BLaER1 (cell line): ENCODE results near the gene BRD2.

Experiments
- H3K27ac ChIP-seq: shearing (Covaris generic); formaldehyde crosslinking; 2 replicates; pipeline ENCODE4 v1.8.1; 2022
- H3K27me3 ChIP-seq: shearing (Covaris generic); formaldehyde crosslinking; 2 replicates; pipeline ENCODE4 v1.8.1; 2022
- H3K36me3 ChIP-seq: shearing (Covaris generic); formaldehyde crosslinking; 2 replicates; pipeline ENCODE4 v1.8.1; 2022
- H3K4me1 ChIP-seq: shearing (Covaris generic); formaldehyde crosslinking; 2 replicates; pipeline ENCODE4 v1.8.1; 2022
- H3K4me2 ChIP-seq: shearing (Covaris generic); formaldehyde crosslinking; 2 replicates; pipeline ENCODE4 v1.8.1; 2022
- H3K4me3 ChIP-seq: shearing (Covaris generic); formaldehyde crosslinking; 2 replicates; pipeline ENCODE4 v1.8.1; 2022
- H3K9ac ChIP-seq: shearing (Covaris generic); formaldehyde crosslinking; 2 replicates; pipeline ENCODE4 v1.8.1; 2022
- H3K9me3 ChIP-seq: shearing (Covaris generic); formaldehyde crosslinking; 2 replicates; pipeline ENCODE4 v1.8.1; 2022
- H4K20me1 ChIP-seq: shearing (Covaris generic); formaldehyde crosslinking; 2 replicates; pipeline ENCODE4 v1.8.1; 2022
- Cebpa-rat ChIP-seq: shearing (Covaris generic); IDR thresholded peaks from 2 replicates; pipeline ENCODE4 v1.8.1; 2022

Gene BRD2

DNA sequence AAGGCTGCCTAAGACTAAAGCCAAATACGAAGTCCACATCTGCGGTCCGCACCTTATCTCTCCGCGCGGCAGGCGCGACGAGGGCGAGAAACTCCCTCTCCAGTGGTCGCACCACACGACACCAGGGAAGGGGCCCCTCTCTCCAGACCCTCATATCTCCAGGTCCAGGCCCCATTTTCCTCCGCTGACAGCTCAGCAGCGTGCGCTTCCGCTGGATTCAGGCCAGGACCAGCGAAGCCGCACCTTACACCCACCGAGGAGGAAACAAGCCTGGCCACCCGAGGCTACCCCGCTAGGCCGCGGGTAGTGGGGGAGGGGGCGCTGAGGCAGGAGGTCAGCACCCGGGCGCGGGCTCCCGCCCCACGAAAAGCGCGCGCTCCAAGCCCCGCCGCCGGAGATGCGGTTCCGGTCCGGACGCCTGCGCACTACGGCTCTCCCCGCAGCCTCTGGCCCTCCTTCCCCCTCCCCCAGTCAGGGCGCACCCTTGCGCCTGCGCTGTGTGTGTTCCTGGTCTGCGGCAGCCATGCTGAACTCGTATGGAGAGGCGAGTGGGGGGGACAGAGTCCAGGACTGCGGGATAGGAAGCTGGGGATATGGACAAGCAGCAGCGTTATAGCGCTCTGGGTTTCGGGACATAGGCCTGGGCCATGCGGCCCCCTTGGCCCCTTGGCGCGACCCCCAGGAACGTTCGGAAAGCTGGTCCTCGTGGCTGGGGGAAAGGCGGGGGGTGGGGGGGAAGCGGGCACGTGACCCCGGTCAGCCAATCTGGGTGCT lies at the start of gene BRD2:
BRD2 (plus strand) TSS at position 502 of the 774 bp plus-strand sequence. CDS start 4,305 bp downstream, outside the sequence.
- Histone ChIP-seq H3K4me3 (peak within 1 kb of the TSS; percentile 87), H3K27ac (peak within 1 kb of the TSS; percentile 100), H3K36me3 (peaks cover 11% of the 10 kb centered on the region), H3K4me1 (peaks cover 28% of the 10 kb centered on the region), H3K4me2 (peak within 1 kb of the TSS; percentile 87), H3K9me3 (no peaks in the 10 kb centered on the region; the same call in 1 of the 2 replicates), H3K27me3 (no peaks in the 10 kb centered on the region), H3K9ac (peak within 1 kb of the TSS; percentile 99), H4K20me1 (peaks cover 12% of the 10 kb centered on the region)
- no peak for TF ChIP-seq Cebpa-rat

DNA sequence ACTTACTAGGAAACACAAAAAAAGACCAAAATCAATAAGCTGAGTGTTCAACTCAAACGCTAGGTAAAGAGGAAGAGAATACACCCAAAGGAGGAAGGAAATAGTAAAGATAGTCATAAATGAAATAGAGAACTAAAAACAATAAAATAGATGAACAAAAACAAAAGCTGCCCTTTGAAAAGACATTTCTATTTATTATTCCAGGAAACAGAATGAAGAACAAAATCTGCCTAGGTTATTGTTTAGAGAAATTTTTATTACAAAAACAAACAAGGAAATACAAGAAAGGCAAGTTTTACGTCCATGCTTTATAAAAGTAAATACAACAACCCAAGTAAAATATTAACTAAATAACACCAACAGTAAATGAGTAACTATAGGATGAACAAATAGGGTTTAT lies 47.7 kb upstream of the BRD2 start:
- no peaks in the 10 kb centered on the region for H4K20me1 ChIP-seq
- peaks cover 10% of the 10 kb centered on the region for H3K4me1 ChIP-seq
- H3K9me3 ChIP-seq = no peaks in the 10 kb centered on the region
- no peaks in the 10 kb centered on the region for H3K36me3 ChIP-seq
- no peak for TF ChIP-seq Cebpa-rat
- no peak overlapping the region for H3K9ac ChIP-seq
- H3K4me2 ChIP-seq = no peak overlapping the region
- no peak overlapping the region for H3K27ac ChIP-seq
- H3K27me3 ChIP-seq = no peaks in the 10 kb centered on the region
- no peak overlapping the region for H3K4me3 ChIP-seq

- H3K9ac ChIP-seq = no peak overlapping the region
- no peak overlapping the region for H3K27ac ChIP-seq
- no peaks in the 10 kb centered on the region for H3K9me3 ChIP-seq
- H3K36me3 ChIP-seq = no peaks in the 10 kb centered on the region
- TF ChIP-seq Cebpa-rat = no peak
- no peaks in the 10 kb centered on the region for H3K27me3 ChIP-seq
- H3K4me3 ChIP-seq = no peak overlapping the region
- peak overlapping the region; percentile 42; the same call in 1 of the 2 replicates for H3K4me2 ChIP-seq
- no peaks in the 10 kb centered on the region for H4K20me1 ChIP-seq
- H3K4me1 ChIP-seq = peaks cover 10% of the 10 kb centered on the region
Measured at GRCh38 chr6:32922083-32922482, 46.3 kb upstream of the BRD2 start.

DNA sequence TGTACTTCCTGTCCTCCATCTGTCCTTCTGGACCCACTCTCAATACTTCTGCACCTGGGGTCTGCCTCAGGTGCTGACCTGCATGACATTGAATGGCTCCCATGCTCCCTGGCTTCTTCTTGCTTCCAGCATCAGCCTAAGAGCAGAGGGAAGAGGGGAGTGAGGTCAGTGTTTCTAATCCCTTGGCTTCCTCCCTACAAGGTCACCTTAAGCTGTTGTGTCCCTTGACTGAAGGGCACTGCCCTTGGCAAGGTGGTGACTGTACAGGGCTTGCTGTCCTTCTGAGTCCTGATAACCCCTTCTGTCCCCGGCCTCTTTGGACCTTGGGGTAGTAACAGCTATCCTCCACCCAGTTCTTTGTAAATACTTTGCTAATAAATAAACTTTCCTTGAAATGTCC lies 37.2 kb upstream of the BRD2 start:
- H3K36me3 ChIP-seq = peaks cover 18% of the 10 kb centered on the region
- H4K20me1 ChIP-seq = no peaks in the 10 kb centered on the region
- H3K4me2 ChIP-seq = peak overlapping the region; percentile 61
- H3K27ac ChIP-seq = no peak overlapping the region
- TF ChIP-seq Cebpa-rat = no peak
- H3K27me3 ChIP-seq = no peaks in the 10 kb centered on the region
- no peak overlapping the region for H3K9ac ChIP-seq
- H3K9me3 ChIP-seq = no peaks in the 10 kb centered on the region
- H3K4me3 ChIP-seq = no peak overlapping the region
- H3K4me1 ChIP-seq = peaks cover 25% of the 10 kb centered on the region

DNA sequence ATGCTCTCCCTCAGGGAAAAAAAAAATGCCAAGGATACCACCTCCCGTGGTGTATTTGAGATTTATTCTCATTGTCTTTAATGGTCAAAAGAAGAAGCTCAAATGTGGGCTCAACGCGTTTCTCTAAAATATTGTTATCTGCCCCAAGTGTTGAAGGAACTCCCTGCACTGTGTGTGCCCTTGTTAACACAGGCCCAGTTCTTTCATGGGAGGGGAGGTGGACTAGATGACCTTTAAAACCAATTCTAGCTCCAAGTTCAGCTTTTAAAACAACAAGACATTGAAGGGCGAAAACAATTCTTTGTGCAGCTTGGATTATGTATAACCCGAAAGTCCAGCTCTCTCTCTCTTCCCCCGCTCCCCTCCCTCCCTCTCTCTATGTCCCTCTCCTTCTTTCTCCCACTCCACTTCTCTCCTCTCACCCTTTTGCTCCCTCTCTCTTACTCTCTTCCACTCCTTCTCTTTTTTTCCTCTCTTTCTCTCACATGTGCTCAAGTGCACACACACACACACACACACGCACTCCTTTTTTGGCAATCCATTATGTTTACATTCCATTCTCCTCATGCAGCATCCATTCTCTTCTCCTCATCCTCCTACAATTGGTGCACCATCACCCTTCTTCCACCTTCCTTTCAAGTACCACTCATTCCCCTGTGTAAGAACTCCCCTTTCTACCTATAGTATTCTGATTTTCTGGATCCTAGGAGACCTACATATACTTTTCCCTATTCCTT lies 36.1 kb upstream of the BRD2 start:
- H3K4me3 ChIP-seq = no peak overlapping the region
- H3K9me3 ChIP-seq = no peaks in the 10 kb centered on the region
- H4K20me1 ChIP-seq = no peaks in the 10 kb centered on the region
- H3K9ac ChIP-seq = no peak overlapping the region
- H3K4me2 ChIP-seq = peak overlapping the region; percentile 61; the same call in 1 of the 2 replicates
- peaks cover 29% of the 10 kb centered on the region for H3K36me3 ChIP-seq
- no peaks in the 10 kb centered on the region for H3K27me3 ChIP-seq
- TF ChIP-seq Cebpa-rat = no peak
- no peak overlapping the region for H3K27ac ChIP-seq
- H3K4me1 ChIP-seq = peaks cover 30% of the 10 kb centered on the region

GRCh38 chr6:32933661-32934085 lies 34.7 kb upstream of the BRD2 start:
- no peak overlapping the region for H3K27ac ChIP-seq
- no peak for TF ChIP-seq Cebpa-rat
- no peak overlapping the region for H3K9ac ChIP-seq
- no peak overlapping the region for H3K4me2 ChIP-seq
- H4K20me1 ChIP-seq = no peaks in the 10 kb centered on the region
- no peaks in the 10 kb centered on the region for H3K27me3 ChIP-seq
- H3K4me1 ChIP-seq = peaks cover 21% of the 10 kb centered on the region
- H3K9me3 ChIP-seq = no peaks in the 10 kb centered on the region
- no peak overlapping the region for H3K4me3 ChIP-seq
- H3K36me3 ChIP-seq = peaks cover 41% of the 10 kb centered on the region

GRCh38 chr6:32935551-32936238 lies 32.7 kb upstream of the BRD2 start:
- Histone ChIP-seq H3K9me3 (no peaks in the 10 kb centered on the region), H3K4me2 (no peak overlapping the region), H3K9ac (no peak overlapping the region), H3K27ac (no peak overlapping the region), H3K4me3 (no peak overlapping the region), H3K4me1 (peaks cover 40% of the 10 kb centered on the region), H3K27me3 (no peaks in the 10 kb centered on the region), H4K20me1 (no peaks in the 10 kb centered on the region), H3K36me3 (peaks cover 42% of the 10 kb centered on the region)
- TF ChIP-seq Cebpa-rat = no peak

DNA sequence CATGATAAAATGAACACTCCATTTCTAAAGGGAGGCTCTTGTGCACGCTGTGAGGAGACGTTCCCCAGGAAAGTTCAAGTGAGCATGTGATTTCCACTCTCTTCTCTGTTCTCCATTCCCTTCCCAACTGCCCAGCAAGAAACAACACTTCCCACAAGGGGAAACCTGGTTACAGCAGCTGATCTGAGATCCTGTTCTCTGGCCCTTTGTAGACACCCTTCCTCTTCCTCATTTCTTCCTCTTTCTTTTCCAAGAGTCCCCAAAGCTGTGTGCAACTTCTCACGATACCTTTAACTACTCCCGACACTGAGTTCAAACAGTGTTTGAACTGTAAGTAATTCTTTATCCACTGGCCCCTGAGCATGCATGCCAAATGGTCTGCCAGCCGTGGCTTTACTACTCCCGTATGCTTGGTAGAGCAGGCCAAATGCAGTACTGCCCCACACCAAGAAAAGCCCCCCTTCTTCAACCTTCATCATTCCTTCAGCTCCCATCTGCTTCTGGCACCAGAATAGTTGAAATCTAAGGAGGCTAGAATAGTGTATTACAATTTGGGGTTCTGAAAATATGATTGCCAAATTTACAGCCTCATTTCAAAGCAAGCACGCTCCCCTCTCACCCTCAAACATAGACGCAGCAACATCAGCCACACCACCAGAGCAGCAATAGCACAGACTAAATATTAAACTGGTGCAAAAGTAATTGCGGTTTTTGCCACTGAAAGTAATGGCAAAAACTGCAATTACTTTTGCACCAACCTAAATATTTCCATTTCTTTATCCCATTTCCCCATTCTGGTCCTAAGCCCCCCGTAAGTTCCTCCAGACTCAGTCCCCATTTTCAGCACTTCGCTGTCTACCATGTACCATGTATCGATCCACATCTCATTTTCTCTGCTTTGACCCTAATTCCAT lies 31.9 kb upstream of the BRD2 start:
- H3K4me3 ChIP-seq = no peak overlapping the region

GRCh38 chr6:32937230-32937633 lies 31.2 kb upstream of the BRD2 start:
- no peak overlapping the region for H3K4me3 ChIP-seq
- no peak overlapping the region for H3K27ac ChIP-seq
- peaks cover 42% of the 10 kb centered on the region for H3K36me3 ChIP-seq

More for the DNA sequence above, 31.9 kb upstream of the BRD2 start:
- Histone ChIP-seq H4K20me1 (no peaks in the 10 kb centered on the region), H3K4me2 (no peak overlapping the region), H3K27me3 (no peaks in the 10 kb centered on the region), H3K27ac (no peak overlapping the region), H3K36me3 (peaks cover 42% of the 10 kb centered on the region), H3K9me3 (no peaks in the 10 kb centered on the region), H3K4me1 (peaks cover 42% of the 10 kb centered on the region), H3K9ac (no peak overlapping the region)
- TF ChIP-seq Cebpa-rat = no peak

More at GRCh38 chr6:32937230-32937633, 31.2 kb upstream of the BRD2 start:
- H3K27me3 ChIP-seq = no peaks in the 10 kb centered on the region
- H3K9me3 ChIP-seq = no peaks in the 10 kb centered on the region
- no peak overlapping the region for H3K9ac ChIP-seq
- H3K4me2 ChIP-seq = no peak overlapping the region
- peaks cover 43% of the 10 kb centered on the region for H3K4me1 ChIP-seq
- no peak for TF ChIP-seq Cebpa-rat
- no peaks in the 10 kb centered on the region for H4K20me1 ChIP-seq
